Spleen (tissue), 11 donors: Measurements from ENCODE around the gene DDX54. TPM values are rescaled to one million over a fixed set of nuclear protein-coding genes. Genes with fewer than 3 reads are reported as not detected.
A peak's percentile ranks its signal among the peaks of the same experiment; 100 is the strongest.

ENCODE experiments used
- DNase-seq: peaks from one replicate; pipeline ENCODE4 v3.0.0-alpha.2; 2020
- H3K27ac ChIP-seq, 8 donors: fragments of 200-600 bp; sonication (generic) in 7 of 8; 1 replicate in 4 of 8; 2 replicates in 4 of 8; pipeline versions ENCODE4 v1.5.0 to v1.8.0; 2016 to 2021; ENCODE audit warnings: inconsistent platforms in 4 of 8, mild to moderate bottlenecking in 4 of 8, moderate library complexity in 1 of 8
- H3K27me3 ChIP-seq, 7 donors: fragments of 200-600 bp; sonication (generic) in 6 of 7; replicated peaks in 1 of 7; 1 replicate in 4 of 7; 2 replicates in 3 of 7; pipeline versions ENCODE4 v1.5.0 to v1.8.0; 2016 to 2021; ENCODE audit warnings: inconsistent platforms in 3 of 7, mild to moderate bottlenecking in 1 of 7
- H3K36me3 ChIP-seq, 6 donors: fragments of 200-600 bp; sonication (generic) in 5 of 6; 1 replicate in 4 of 6; 2 replicates in 2 of 6; pipeline versions ENCODE4 v1.5.0 to v1.8.0; 2016 to 2021; ENCODE audit warnings: inconsistent platforms in 2 of 6
- H3K4me1 ChIP-seq, 6 donors: fragments of 200-600 bp; sonication (generic) in 5 of 6; 1 replicate in 3 of 6; 2 replicates in 3 of 6; pipeline versions ENCODE4 v1.5.0 to v1.8.0; 2016 to 2021; ENCODE audit warnings: inconsistent platforms in 3 of 6
- H3K4me3 ChIP-seq, 8 donors: fragments of 200-600 bp; sonication (generic) in 7 of 8; 1 replicate in 4 of 8; 2 replicates in 4 of 8; pipeline versions ENCODE4 v1.5.0 to v1.8.0; 2016 to 2021; ENCODE audit warnings: inconsistent platforms in 4 of 8, mild to moderate bottlenecking in 4 of 8, moderate library complexity in 2 of 8
- H3K9me3 ChIP-seq, 8 donors: fragments of 200-600 bp; sonication (generic) in 7 of 8; 1 replicate in 4 of 8; 2 replicates in 4 of 8; pipeline versions ENCODE4 v1.5.0 to v1.8.0; 2016 to 2021; ENCODE audit warnings: inconsistent platforms in 4 of 8
- POLR2A ChIP-seq, 3 donors: fragments of 450-650 bp; IDR thresholded peaks; one replicate each; pipeline ENCODE4 v1.5.1; 2017; ENCODE audit warnings: antibody characterized with exemption in 3 of 3, mild to moderate bottlenecking in 1 of 3
- POLR2AphosphoS5 ChIP-seq, 3 donors: sonication (generic); formaldehyde crosslinking; IDR thresholded peaks; one replicate each; pipeline ENCODE4 v1.5.1; 2017; ENCODE audit warnings: antibody characterized with exemption in 3 of 3
- WGBS, 5 donors: extraction: QIAGEN DNeasy Blood & Tissue Kit in 3 of 5; methylation state at CpG; one replicate each; pipeline versions ENCODE4 v1.1.5 to v1.1.7; 2013 to 2018; 5-methylcytosine and 5-hydroxymethylcytosine counted together
- intact Hi-C: fragments of 100-400 bp; cut with DNase I; formaldehyde crosslinking; loops from one replicate; pipeline ENCODE4 v1.15.0; 2023; ENCODE audit warnings: low total_unique reads
- polyA plus RNA-seq, 3 donors: library from polyadenylated mRNA; stranded (reverse); fragments of 200-250 nt; gene quantifications; one replicate each; pipeline ENCODE4 v1.2.1, GENCODE V29; 2013
- total RNA-seq, 7 donors: library from RNA; depleted of rRNA in 3 of 7; stranded (reverse); fragments of >200 nt in 3 of 7; fragmentation: NEBNext Ultra II Directional in 4 of 7; extraction: Animal tissue kit (Norgen Biotek cat#: 25700) in 4 of 7; gene quantifications; one replicate each; pipeline versions ENCODE4 v1.1.0 to v1.2.1, GENCODE V29; 2016 to 2021
- TF ChIP-seq, protein P1 (sequence below), 11 experiments: fragments of 200-600 bp in 7 of 11; fragments of 450-650 bp in 4 of 11; sonication (generic) in 4 of 11; IDR thresholded peaks in 8 of 11; conservative IDR thresholded peaks in 3 of 11; 1 replicate in 7 of 11; 2 replicates in 4 of 11; pipeline versions ENCODE4 v1.4.0 to v1.8.0; 2016 to 2021; ENCODE audit warnings: antibody characterized with exemption in 11 of 11, inconsistent platforms in 4 of 11, mild to moderate bottlenecking in 1 of 11
- donor health status: healthy with polysubstance abuse.
- donor health status: DM: no; HTN: no; CAD: no; lungs with moderate emphysema.
- donor health status: DM: no; HTN: no; CAD: no.
- donor health status: Bipolar disorder and iron deficiency.
- donor health status: healthy.
- donor health status: DM: no; HTN: no; CAD: no.
- donor health status: DM: yes; HTN: yes; CAD: no.

The DDX54 gene
- total and polyA plus RNA-seq, 10 donors, result 44.4 to 80.3 (median 60.3) TPM

DNA sequence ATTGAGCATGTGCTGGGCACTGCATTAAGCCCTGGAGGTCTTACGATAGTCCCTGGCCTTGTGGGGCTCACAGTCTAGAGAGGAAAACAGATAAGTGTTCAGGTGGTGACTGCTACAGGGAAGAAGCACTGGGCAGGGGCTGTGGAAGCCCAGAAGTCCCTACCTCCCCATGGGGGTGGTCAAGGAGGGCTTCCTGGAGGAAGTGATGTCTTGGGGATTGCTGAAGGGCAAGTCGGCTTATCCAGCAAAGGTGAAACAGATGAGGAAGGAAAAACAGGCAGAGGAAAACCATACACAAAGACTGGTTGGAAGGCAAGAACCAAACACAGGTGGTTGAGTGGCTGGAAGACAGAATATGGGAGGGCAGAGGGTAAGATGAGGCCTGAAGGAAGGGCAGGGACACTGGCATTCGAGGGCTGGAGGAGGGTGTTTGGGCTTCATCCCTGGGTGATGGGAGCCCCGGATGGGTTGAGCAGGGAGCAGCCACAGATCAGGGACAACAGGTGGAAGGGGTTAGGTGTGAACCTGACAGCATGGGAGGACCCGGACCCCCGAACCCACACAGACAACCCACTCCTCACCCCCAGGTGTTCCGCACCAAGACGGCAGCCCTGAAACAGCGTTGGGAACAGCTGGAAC is 33.0 kb downstream of the DDX54 start:
- H3K9me3 ChIP-seq, result peaks cover 0 to 3% (median under 1%) of the 10 kb centered on the region in 8 donors
- intact Hi-C loops, result loop anchor here (10.0 kb wide), 1 partner anchor 58 kb away; no protein-coding TSS in a partner anchor
- peaks cover 19 to 44% (median 29%) of the 10 kb centered on the region in 6 donors for H3K4me1 ChIP-seq
- no peak for DNase-seq
- peaks cover 0 to 74% (median 27%) of the 10 kb centered on the region in 7 donors for H3K27me3 ChIP-seq
- no peak overlapping the region for H3K27ac ChIP-seq
- WGBS, 5 donors, result 23 to 27% (median 26%) methylated on average over 9 of the region's 9 CpGs
- peak overlapping the region in 6 of 8 donors; percentile 39 to 72 (median 45) for H3K4me3 ChIP-seq
- H3K36me3 ChIP-seq, result peaks cover 0 to 10% (median under 1%) of the 10 kb centered on the region in 6 donors
- no peak for TF ChIP-seq POLR2AphosphoS5 (IDR thresholded peaks at IDR 0.05)
- TF ChIP-seq, protein P1, sequence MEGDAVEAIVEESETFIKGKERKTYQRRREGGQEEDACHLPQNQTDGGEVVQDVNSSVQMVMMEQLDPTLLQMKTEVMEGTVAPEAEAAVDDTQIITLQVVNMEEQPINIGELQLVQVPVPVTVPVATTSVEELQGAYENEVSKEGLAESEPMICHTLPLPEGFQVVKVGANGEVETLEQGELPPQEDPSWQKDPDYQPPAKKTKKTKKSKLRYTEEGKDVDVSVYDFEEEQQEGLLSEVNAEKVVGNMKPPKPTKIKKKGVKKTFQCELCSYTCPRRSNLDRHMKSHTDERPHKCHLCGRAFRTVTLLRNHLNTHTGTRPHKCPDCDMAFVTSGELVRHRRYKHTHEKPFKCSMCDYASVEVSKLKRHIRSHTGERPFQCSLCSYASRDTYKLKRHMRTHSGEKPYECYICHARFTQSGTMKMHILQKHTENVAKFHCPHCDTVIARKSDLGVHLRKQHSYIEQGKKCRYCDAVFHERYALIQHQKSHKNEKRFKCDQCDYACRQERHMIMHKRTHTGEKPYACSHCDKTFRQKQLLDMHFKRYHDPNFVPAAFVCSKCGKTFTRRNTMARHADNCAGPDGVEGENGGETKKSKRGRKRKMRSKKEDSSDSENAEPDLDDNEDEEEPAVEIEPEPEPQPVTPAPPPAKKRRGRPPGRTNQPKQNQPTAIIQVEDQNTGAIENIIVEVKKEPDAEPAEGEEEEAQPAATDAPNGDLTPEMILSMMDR (IDR thresholded peaks at IDR 0.05 in 8 of 11, conservative IDR thresholded peaks at IDR 0.05 in 3 of 11), result no peak
- no peak for TF ChIP-seq POLR2A (IDR thresholded peaks at IDR 0.05)

DNA sequence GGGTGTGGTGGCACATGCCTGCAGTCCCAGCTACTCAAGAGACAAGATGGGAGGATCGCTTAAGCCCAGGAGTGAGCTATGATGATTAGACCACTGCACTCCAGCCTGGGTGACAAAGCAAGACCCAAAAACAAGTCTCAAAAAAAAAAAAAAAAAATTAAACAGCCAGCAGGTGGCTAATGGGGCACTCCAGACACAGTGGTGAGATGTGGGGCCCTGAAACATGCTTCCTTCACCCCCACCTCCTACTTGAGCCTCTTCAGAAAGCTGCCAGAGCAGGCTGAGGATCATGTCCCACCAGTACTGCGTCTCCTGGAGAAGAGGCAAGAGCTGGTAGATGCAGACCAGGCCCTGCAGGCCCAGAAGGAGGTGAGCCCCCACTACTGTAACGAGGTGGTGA is 33.6 kb downstream of the DDX54 start:
- no peak overlapping the region for H3K27ac ChIP-seq
- TF ChIP-seq, protein P1 (IDR thresholded peaks at IDR 0.05 in 8 of 11, conservative IDR thresholded peaks at IDR 0.05 in 3 of 11), result no peak
- no peak for TF ChIP-seq POLR2AphosphoS5 (IDR thresholded peaks at IDR 0.05)
- TF ChIP-seq POLR2A (IDR thresholded peaks at IDR 0.05), result no peak
- H3K27me3 ChIP-seq, result peaks cover 0 to 74% (median 27%) of the 10 kb centered on the region in 7 donors
- H3K4me3 ChIP-seq, result no peak overlapping the region
- H3K4me1 ChIP-seq, result peaks cover 19 to 44% (median 29%) of the 10 kb centered on the region in 6 donors
- peaks cover 0 to 10% (median 6%) of the 10 kb centered on the region in 8 donors for H3K9me3 ChIP-seq
- peaks cover 0 to 4% (median 0%) of the 10 kb centered on the region in 6 donors for H3K36me3 ChIP-seq
- WGBS, 5 donors, result 83 to 91% (median 86%) methylated on average over 3 of the region's 3 CpGs
- no peak for DNase-seq
- intact Hi-C loops, result loop anchor here (10.0 kb wide), 1 partner anchor 57 kb away; no protein-coding TSS in a partner anchor

DNA sequence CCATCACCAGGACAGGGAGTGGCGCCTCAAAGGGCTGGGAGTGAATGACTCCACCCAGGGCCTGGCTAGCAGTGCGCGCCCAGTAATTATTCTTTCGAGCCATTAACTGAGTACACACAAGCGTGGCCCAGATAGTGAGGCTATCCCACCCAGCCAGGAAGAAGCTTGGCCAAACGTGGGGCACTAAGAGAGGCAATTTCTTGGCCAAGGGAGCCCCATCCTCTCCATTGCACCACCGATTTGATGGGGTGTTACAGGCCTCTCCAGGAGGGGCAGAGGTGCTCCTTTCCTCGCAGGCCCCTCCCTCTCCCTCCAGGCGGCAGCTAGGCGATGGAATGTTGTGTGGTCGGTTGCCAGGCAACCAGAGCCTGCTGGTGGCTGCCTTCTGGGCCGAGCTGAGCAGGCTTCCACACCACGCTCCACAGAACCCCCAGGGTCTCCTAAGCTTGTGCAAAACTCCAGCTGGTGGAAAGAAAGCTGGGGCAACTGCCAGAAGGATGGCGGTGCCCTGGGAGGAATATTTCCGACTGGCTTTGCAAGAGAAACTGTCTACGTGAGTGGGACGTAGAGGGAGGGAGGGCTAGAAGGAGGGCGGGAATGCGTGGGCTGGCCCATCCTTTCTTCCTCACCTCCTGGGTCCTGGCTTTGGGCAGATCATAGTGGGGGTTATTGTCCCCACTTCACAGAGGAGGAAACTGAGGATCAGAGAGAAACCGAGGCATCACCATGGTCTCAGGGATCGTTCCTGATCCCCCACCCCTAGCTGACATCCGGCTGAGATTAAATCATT is 35.7 kb downstream of the DDX54 start, which contains the start of gene CFAP73:
TSS of gene CFAP73 (plus strand) at position 364 of the 790 bp plus-strand sequence. CDS start at position 498, 134 bp downstream.
- 29 to 67% (median 52%) methylated on average over 14 to 22 of the region's 22 CpGs for WGBS, 5 donors
- no peak for DNase-seq
- Histone ChIP-seq H3K4me1 (peaks cover 16 to 25% (median 22%) of the 10 kb centered on the region in 6 donors), H3K27me3 (peaks cover 0 to 54% (median 18%) of the 10 kb centered on the region in 7 donors), H3K9me3 (peaks cover 0 to 10% (median 6%) of the 10 kb centered on the region in 8 donors), H3K36me3 (no peaks in the 10 kb centered on the region), H3K27ac (no peak within 1 kb of the TSS), H3K4me3 (no peak within 1 kb of the TSS)
- intact Hi-C loops, result loop anchor here (10.0 kb wide), 1 partner anchor 55 kb away; no protein-coding TSS in a partner anchor
- TF ChIP-seq, protein P1 (IDR thresholded peaks at IDR 0.05 in 8 of 11, conservative IDR thresholded peaks at IDR 0.05 in 3 of 11), result no peak
- TF ChIP-seq POLR2AphosphoS5 (IDR thresholded peaks at IDR 0.05), result no peak
- TF ChIP-seq POLR2A (IDR thresholded peaks at IDR 0.05), result no peak
